SH-SY5Y (cell line): Measurements from ENCODE around the gene ACTL8.

Experiments
- GATA2 ChIP-seq: IDR thresholded peaks from 2 replicates; pipeline ENCODE4 v1.6.1; 2011; ENCODE audit warnings: mild to moderate bottlenecking, low read depth, low read length
- GATA3 ChIP-seq: IDR thresholded peaks from 2 replicates; pipeline ENCODE4 v1.6.1; 2011; ENCODE audit warnings: low read depth, mild to moderate bottlenecking, low read length, moderate library complexity

GRCh38 chr1:17791055-17791390 lies 35.9 kb downstream of the ACTL8 start:
- no peak for TF ChIP-seq GATA3
- TF ChIP-seq GATA2 = no peak
